Measurements from ENCODE around the gene NDUFA7. TPM values are rescaled to one million over a fixed set of nuclear protein-coding genes. Genes with fewer than 3 reads are reported as not detected.
"Not testable (repeated sequence)": the region's sequence is repeated elsewhere in the genome, so short reads cannot be mapped to it uniquely, and the experiment has no call there.

NDUFA7 gene
- total RNA-seq, 1 experiment from 2014 or later = 70.2 TPM

- CTCF ChIA-PET = no interaction called here
- H3K27me3 ChIP-seq (replicated peaks; ENCODE audit: insufficient read depth, low read depth, low read length, poor library complexity) = no peaks in the 10 kb centered on the region
Observed at GRCh38 chr19:8342684-8343482, 21.7 kb upstream of the NDUFA7 start, which contains the start of gene KANK3. TSS of gene KANK3 (minus strand) at chr19:8343262. CDS start at chr19:8337828, 5,434 bp downstream.

GRCh38 chr19:8342316-8342683 lies 21.1 kb upstream of the NDUFA7 start:
- POLR2A ChIA-PET (ENCODE audit: low non-redundant PET) = no interaction called here
- Histone ChIP-seq H3K9me3 (ENCODE audit: low read depth, low read length, poor library complexity, severe bottlenecking) (no peaks in the 10 kb centered on the region), H3K27ac (ENCODE audit: low read depth, low read length, poor library complexity, severe bottlenecking) (no peak overlapping the region), H3K4me1 (ENCODE audit: insufficient read depth, low read length, poor library complexity, severe bottlenecking) (no peaks in the 10 kb centered on the region), H3K4me3 (ENCODE audit: low read depth, low read length, poor library complexity, severe bottlenecking) (peak overlapping the region; percentile 55), H3K36me3 (ENCODE audit: insufficient read depth, low read length, poor library complexity, severe bottlenecking) (no peaks in the 10 kb centered on the region), H3K27me3 (replicated peaks; ENCODE audit: insufficient read depth, low read depth, low read length, poor library complexity) (no peaks in the 10 kb centered on the region)
- CTCF ChIA-PET = no interaction called here
- intact Hi-C loops (cut with micrococcal nuclease; ENCODE audit: unreplicated experiment) = no loop called here
- no TSS peak for BruUV-seq (replicated peaks)
- no peak for TF ChIP-seq EZH2 (IDR thresholded peaks at IDR 0.05; ENCODE audit: borderline replicate concordance, low read depth, low read length, poor library complexity, severe bottlenecking)
- no peak for TF ChIP-seq CTCF (conservative IDR thresholded peaks at IDR 0.05; ENCODE audit: low read depth, low read length)
- DNase-seq (ENCODE audit: low spot score) = no peak

More at GRCh38 chr19:8342684-8343482, 21.7 kb upstream of the NDUFA7 start, which contains the start of gene KANK3:
- intact Hi-C loops (cut with micrococcal nuclease; ENCODE audit: unreplicated experiment) = no loop called here
- no TSS peak for BruUV-seq (replicated peaks)
- no peaks in the 10 kb centered on the region for H3K36me3 ChIP-seq (ENCODE audit: insufficient read depth, low read length, poor library complexity, severe bottlenecking)
- H3K9me3 ChIP-seq (ENCODE audit: low read depth, low read length, poor library complexity, severe bottlenecking) = no peaks in the 10 kb centered on the region
- peak; percentile 98 for DNase-seq (ENCODE audit: low spot score)
- H3K27ac ChIP-seq (ENCODE audit: low read depth, low read length, poor library complexity, severe bottlenecking) = no peak within 1 kb of the TSS
- H3K4me1 ChIP-seq (ENCODE audit: insufficient read depth, low read length, poor library complexity, severe bottlenecking) = no peaks in the 10 kb centered on the region
- TF ChIP-seq EZH2 (IDR thresholded peaks at IDR 0.05; ENCODE audit: borderline replicate concordance, low read depth, low read length, poor library complexity, severe bottlenecking) (no peak), CTCF (conservative IDR thresholded peaks at IDR 0.05; ENCODE audit: low read depth, low read length) (no peak)
- POLR2A ChIA-PET (ENCODE audit: low non-redundant PET) = no interaction called here
- H3K4me3 ChIP-seq (ENCODE audit: low read depth, low read length, poor library complexity, severe bottlenecking) = peak within 1 kb of the TSS; percentile 55

GRCh38 chr19:8341504-8341903 lies 20.3 kb upstream of the NDUFA7 start:
- H3K4me3 ChIP-seq (ENCODE audit: low read depth, low read length, poor library complexity, severe bottlenecking); H3K4me1 ChIP-seq (ENCODE audit: insufficient read depth, low read length, poor library complexity, severe bottlenecking); DNase-seq (ENCODE audit: low spot score); H3K9me3 ChIP-seq (ENCODE audit: low read depth, low read length, poor library complexity, severe bottlenecking); BruUV-seq (replicated peaks); CTCF ChIA-PET; intact Hi-C loops (cut with micrococcal nuclease; ENCODE audit: unreplicated experiment); H3K27ac ChIP-seq (ENCODE audit: low read depth, low read length, poor library complexity, severe bottlenecking); H3K36me3 ChIP-seq (ENCODE audit: insufficient read depth, low read length, poor library complexity, severe bottlenecking); H3K27me3 ChIP-seq (replicated peaks; ENCODE audit: insufficient read depth, low read depth, low read length, poor library complexity): not testable (repeated sequence)
- POLR2A ChIA-PET (ENCODE audit: low non-redundant PET) = interaction anchor here (0.6 kb wide), 1 partner anchor 15 kb away, joined by 4 read pairs; no protein-coding TSS in a partner anchor
